B cell (primary cell): Measurements from ENCODE around the gene WDR11. TPM values are rescaled to one million over a fixed set of nuclear protein-coding genes. Genes with fewer than 3 reads are reported as not detected.
A peak's percentile ranks its signal among the peaks of the same experiment; 100 is the strongest.

Source experiments
- ATAC-seq: fragments of 200-7000 bp; cut with Tn5 transposase; one replicate; pipeline ENCODE4 v1.10.0; 2021; ENCODE audit warnings: low read depth, mild to moderate bottlenecking, moderate number of reproducible peaks, moderate library complexity
- CTCF ChIA-PET: fragments of 350-600 bp; sonication (Branson Sonifier 250); formaldehyde crosslinking; loops from one replicate; lab custom pipeline; 2021; ENCODE audit warnings: antibody characterized with exemption, inconsistent platforms; lab: Charles Lee
- POLR2A ChIA-PET: fragments of 350-600 bp; sonication (Branson Sonifier 250); formaldehyde crosslinking; loops from one replicate; lab custom pipeline; 2021; ENCODE audit warnings: antibody characterized with exemption; lab: Charles Lee
- DNase-seq: peaks from one replicate; pipeline ENCODE4 v3.0.0; 2013
- H2AFZ ChIP-seq: 2 replicates; pipeline ENCODE4 v1.6.1; 2012; ENCODE audit warnings: mild to moderate bottlenecking, low read depth, low read length; ENCODE audit not compliant: insufficient read depth, poor library complexity, severe bottlenecking
- H3K27ac ChIP-seq, 2 donors: 1 replicate in 1 of 2; 2 replicates in 1 of 2; pipeline ENCODE4 v1.5.1; 2012 to 2013; ENCODE audit warnings: low read length in 2 of 2, mild to moderate bottlenecking in 2 of 2, moderate library complexity in 1 of 2
- H3K27me3 ChIP-seq, 4 experiments: fragments of 200-600 bp in 1 of 4; sonication (generic) in 1 of 4; replicated peaks in 1 of 4; 1 replicate in 2 of 4; 2 replicates in 2 of 4; pipeline versions ENCODE4 v1.6.1 to v1.7.0; 2013 to 2016; ENCODE audit warnings: low read length in 3 of 4, mild to moderate bottlenecking in 2 of 4, mixed read lengths in 1 of 4, moderate library complexity in 1 of 4; ENCODE audit not compliant: insufficient read depth in 4 of 4, control insufficient read depth in 3 of 4; ENCODE audit errors: control extremely low read depth in 1 of 4
- H3K36me3 ChIP-seq, 2 experiments: replicated peaks in 1 of 2; 1 replicate in 1 of 2; 2 replicates in 1 of 2; pipeline versions ENCODE4 v1.6.1 to v1.7.1; 2013; ENCODE audit warnings: low read length in 1 of 2; ENCODE audit not compliant: insufficient read depth in 2 of 2, control insufficient read depth in 1 of 2; ENCODE audit errors: control extremely low read depth in 1 of 2, extremely low read depth in 1 of 2
- H3K4me1 ChIP-seq, 2 donors: fragments of 200-600 bp in 1 of 2; sonication (generic) in 1 of 2; 1 replicate in 1 of 2; 2 replicates in 1 of 2; pipeline versions ENCODE4 v1.5.1 to v1.6.1; 2013 to 2017; ENCODE audit warnings: low read length in 2 of 2; ENCODE audit not compliant: control insufficient read depth in 2 of 2, insufficient read depth in 2 of 2
- H3K4me2 ChIP-seq: replicated peaks from 2 replicates; pipeline ENCODE3; 2012; ENCODE audit warnings: mild to moderate bottlenecking, low read depth, low read length; ENCODE audit not compliant: poor library complexity, severe bottlenecking
- H3K4me3 ChIP-seq, 5 experiments: fragments of 200-600 bp in 1 of 5; sonication (generic) in 1 of 5; 1 replicate in 3 of 5; 2 replicates in 2 of 5; pipeline versions ENCODE4 v1.5.1 to v1.7.0; 2011 to 2016; ENCODE audit warnings: low read length in 4 of 5, mild to moderate bottlenecking in 4 of 5, low read depth in 2 of 5, control low read depth in 1 of 5, moderate library complexity in 1 of 5; ENCODE audit not compliant: insufficient read depth in 1 of 5; ENCODE audit errors: control extremely low read depth in 1 of 5, extremely low read depth in 1 of 5
- H3K79me2 ChIP-seq: fragments of 200-600 bp; sonication (generic); one replicate; pipeline ENCODE4 v1.6.0; 2016; ENCODE audit warnings: low read length; ENCODE audit not compliant: control insufficient read depth, insufficient read depth
- H3K9ac ChIP-seq: fragments of 200-600 bp; sonication (generic); 2 replicates; pipeline ENCODE4 v1.6.1; 2017; ENCODE audit warnings: mild to moderate bottlenecking, low read length, moderate library complexity
- H3K9me3 ChIP-seq, 3 donors: one replicate each; pipeline versions ENCODE4 v1.6.1 to v1.7.1; 2013; ENCODE audit warnings: low read length in 2 of 3; ENCODE audit not compliant: control insufficient read depth in 2 of 3, insufficient read depth in 1 of 3; ENCODE audit errors: control extremely low read depth in 1 of 3
- H4K20me1 ChIP-seq: 2 replicates; pipeline ENCODE4 v1.6.0; 2012; ENCODE audit warnings: mild to moderate bottlenecking, low read length; ENCODE audit not compliant: insufficient read depth, control insufficient read depth, poor library complexity, severe bottlenecking
- H3K27ac Mint-ChIP-seq: one replicate; pipeline ENCODE4 v1.8.0; 2021; ENCODE audit warnings: mixed read lengths
- H3K27me3 Mint-ChIP-seq: one replicate; pipeline ENCODE4 v1.8.0; 2021; ENCODE audit warnings: mixed read lengths
- H3K4me1 Mint-ChIP-seq: one replicate; pipeline ENCODE4 v1.8.0; 2021; ENCODE audit warnings: mixed read lengths
- H3K4me3 Mint-ChIP-seq: one replicate; pipeline ENCODE4 v1.8.0; 2021; ENCODE audit warnings: mixed read lengths
- H3K9me3 Mint-ChIP-seq: one replicate; pipeline ENCODE4 v1.8.0; 2022; ENCODE audit warnings: mixed read lengths; ENCODE audit not compliant: insufficient read depth
- EZH2 ChIP-seq: IDR thresholded peaks from 2 replicates; pipeline ENCODE4 v1.6.1; 2012; ENCODE audit warnings: borderline replicate concordance, low read depth, mild to moderate bottlenecking, moderate library complexity, low read length; ENCODE audit not compliant: insufficient read depth, poor library complexity, severe bottlenecking
- WGBS: methylation state at CpG from one replicate; pipeline ENCODE4 v1.1.5; 2013; ENCODE audit warnings: missing lambda C conversion rate; ENCODE audit not compliant: insufficient coverage; 5-methylcytosine and 5-hydroxymethylcytosine counted together
- intact Hi-C: fragments of 100-400 bp; cut with micrococcal nuclease; formaldehyde crosslinking; loops from one replicate; pipeline ENCODE4 v1.10.0; 2022
- polyA minus RNA-seq: library from RNA; depleted of rRNA, polyadenylated mRNA; stranded (reverse); fragments of >200 nt; gene quantifications from 2 replicates; pipeline ENCODE4 v1.2.3, GENCODE V29; 2012
- polyA plus RNA-seq: library from polyadenylated mRNA; depleted of rRNA; stranded (reverse); fragments of >200 nt; gene quantifications from 2 replicates; pipeline ENCODE4 v1.2.3, GENCODE V29; 2012
- total RNA-seq, 2 donors: library from RNA; stranded (reverse); fragments of 120-200 nt in 1 of 2; gene quantifications; 1 replicate in 1 of 2; 2 replicates in 1 of 2; pipeline versions ENCODE4 v1.2.3 to v1.2.4, GENCODE V29; 2013 to 2022
- TF ChIP-seq, protein P1 (sequence below): fragments of 200-600 bp; IDR thresholded peaks from one replicate; pipeline ENCODE4 v1.8.0; 2022; ENCODE audit warnings: antibody characterized with exemption, mild to moderate bottlenecking

WDR11 gene, protein sequence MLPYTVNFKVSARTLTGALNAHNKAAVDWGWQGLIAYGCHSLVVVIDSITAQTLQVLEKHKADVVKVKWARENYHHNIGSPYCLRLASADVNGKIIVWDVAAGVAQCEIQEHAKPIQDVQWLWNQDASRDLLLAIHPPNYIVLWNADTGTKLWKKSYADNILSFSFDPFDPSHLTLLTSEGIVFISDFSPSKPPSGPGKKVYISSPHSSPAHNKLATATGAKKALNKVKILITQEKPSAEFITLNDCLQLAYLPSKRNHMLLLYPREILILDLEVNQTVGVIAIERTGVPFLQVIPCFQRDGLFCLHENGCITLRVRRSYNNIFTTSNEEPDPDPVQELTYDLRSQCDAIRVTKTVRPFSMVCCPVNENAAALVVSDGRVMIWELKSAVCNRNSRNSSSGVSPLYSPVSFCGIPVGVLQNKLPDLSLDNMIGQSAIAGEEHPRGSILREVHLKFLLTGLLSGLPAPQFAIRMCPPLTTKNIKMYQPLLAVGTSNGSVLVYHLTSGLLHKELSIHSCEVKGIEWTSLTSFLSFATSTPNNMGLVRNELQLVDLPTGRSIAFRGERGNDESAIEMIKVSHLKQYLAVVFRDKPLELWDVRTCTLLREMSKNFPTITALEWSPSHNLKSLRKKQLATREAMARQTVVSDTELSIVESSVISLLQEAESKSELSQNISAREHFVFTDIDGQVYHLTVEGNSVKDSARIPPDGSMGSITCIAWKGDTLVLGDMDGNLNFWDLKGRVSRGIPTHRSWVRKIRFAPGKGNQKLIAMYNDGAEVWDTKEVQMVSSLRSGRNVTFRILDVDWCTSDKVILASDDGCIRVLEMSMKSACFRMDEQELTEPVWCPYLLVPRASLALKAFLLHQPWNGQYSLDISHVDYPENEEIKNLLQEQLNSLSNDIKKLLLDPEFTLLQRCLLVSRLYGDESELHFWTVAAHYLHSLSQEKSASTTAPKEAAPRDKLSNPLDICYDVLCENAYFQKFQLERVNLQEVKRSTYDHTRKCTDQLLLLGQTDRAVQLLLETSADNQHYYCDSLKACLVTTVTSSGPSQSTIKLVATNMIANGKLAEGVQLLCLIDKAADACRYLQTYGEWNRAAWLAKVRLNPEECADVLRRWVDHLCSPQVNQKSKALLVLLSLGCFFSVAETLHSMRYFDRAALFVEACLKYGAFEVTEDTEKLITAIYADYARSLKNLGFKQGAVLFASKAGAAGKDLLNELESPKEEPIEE
- total RNA-seq = 230 and 236 TPM in 2 replicates
- total RNA-seq (2013) = 134 TPM
- 94.4 and 120 TPM in 2 replicates for polyA plus RNA-seq
- polyA minus RNA-seq = 91.7 and 93.1 TPM in 2 replicates

GRCh38 chr10:120850911-120851865 is at the start of gene WDR11:
Gene WDR11, plus strand, starts transcription at chr10:120851362. Its CDS starts 59 bp downstream, at chr10:120851421.
- peak; percentile 91 for DNase-seq
- H3K27ac Mint-ChIP-seq = peak within 1 kb of the TSS; percentile 100
- CTCF ChIA-PET = interaction anchor here (0.7 kb wide), 1 partner anchor 23 kb away, joined by 3 read pairs; no protein-coding TSS in a partner anchor
- TF ChIP-seq, protein P1, sequence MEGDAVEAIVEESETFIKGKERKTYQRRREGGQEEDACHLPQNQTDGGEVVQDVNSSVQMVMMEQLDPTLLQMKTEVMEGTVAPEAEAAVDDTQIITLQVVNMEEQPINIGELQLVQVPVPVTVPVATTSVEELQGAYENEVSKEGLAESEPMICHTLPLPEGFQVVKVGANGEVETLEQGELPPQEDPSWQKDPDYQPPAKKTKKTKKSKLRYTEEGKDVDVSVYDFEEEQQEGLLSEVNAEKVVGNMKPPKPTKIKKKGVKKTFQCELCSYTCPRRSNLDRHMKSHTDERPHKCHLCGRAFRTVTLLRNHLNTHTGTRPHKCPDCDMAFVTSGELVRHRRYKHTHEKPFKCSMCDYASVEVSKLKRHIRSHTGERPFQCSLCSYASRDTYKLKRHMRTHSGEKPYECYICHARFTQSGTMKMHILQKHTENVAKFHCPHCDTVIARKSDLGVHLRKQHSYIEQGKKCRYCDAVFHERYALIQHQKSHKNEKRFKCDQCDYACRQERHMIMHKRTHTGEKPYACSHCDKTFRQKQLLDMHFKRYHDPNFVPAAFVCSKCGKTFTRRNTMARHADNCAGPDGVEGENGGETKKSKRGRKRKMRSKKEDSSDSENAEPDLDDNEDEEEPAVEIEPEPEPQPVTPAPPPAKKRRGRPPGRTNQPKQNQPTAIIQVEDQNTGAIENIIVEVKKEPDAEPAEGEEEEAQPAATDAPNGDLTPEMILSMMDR = no peak
- TF ChIP-seq EZH2 = no peak
- peaks cover 46% of the 10 kb centered on the region for H3K4me1 Mint-ChIP-seq
- H3K4me2 ChIP-seq = peak within 1 kb of the TSS; percentile 88
- peak within 1 kb of the TSS; percentile 100 for H3K4me3 Mint-ChIP-seq
- no peaks in the 10 kb centered on the region for H3K9me3 ChIP-seq
- H3K79me2 ChIP-seq = peaks cover 41% of the 10 kb centered on the region
- peak within 1 kb of the TSS; percentile 91 for H3K9ac ChIP-seq
- peaks cover 19 to 22% of the 10 kb centered on the region in 2 donors for H3K4me1 ChIP-seq
- intact Hi-C loops = loop anchor here (1.0 to 5.0 kb wide), 2 partner anchors 979 to 1077 kb away; partner anchors contain the start of genes ATE1 and MCMBP
- H4K20me1 ChIP-seq = no peaks in the 10 kb centered on the region
- H3K27me3 Mint-ChIP-seq = no peaks in the 10 kb centered on the region
- H3K9me3 Mint-ChIP-seq = no peaks in the 10 kb centered on the region
- H2AFZ ChIP-seq = peak within 1 kb of the TSS; percentile 91
- 6% methylated on average over 38 of the region's 45 CpGs for WGBS
- peak within 1 kb of the TSS; percentile 87 to 97 (median 92) for H3K4me3 ChIP-seq
- POLR2A ChIA-PET = interaction anchor here (0.7 to 1.3 kb wide), 3 partner anchors 22 to 26 kb away, joined by 3 to 8 read pairs (median 3); no protein-coding TSS in a partner anchor
- H3K36me3 ChIP-seq = peaks cover 4 to 22% of the 10 kb centered on the region in 2 experiments
- no peaks in the 10 kb centered on the region for H3K27me3 ChIP-seq
- peak within 1 kb of the TSS; percentile 97 to 98 for H3K27ac ChIP-seq
- peak; percentile 89 for ATAC-seq
